Measurements from ENCODE around the gene CACNB2. TPM values are rescaled to one million over a fixed set of nuclear protein-coding genes. Genes with fewer than 3 reads are reported as not detected.

Gene CACNB2
- total RNA-seq, 2 donors from 2014 or later: 5.5 to 17.4 TPM

GRCh38 chr10:18159557-18159956 lies 19.3 kb downstream of the CACNB2 start:
- H3K36me3 ChIP-seq: no peaks in the 10 kb centered on the region
- no peaks in the 10 kb centered on the region for H3K27me3 ChIP-seq (replicated peaks; ENCODE audit: insufficient read depth)
- TF ChIP-seq POLR2AphosphoS5 (IDR thresholded peaks at IDR 0.05) (no peak), POLR2A (IDR thresholded peaks at IDR 0.05) (no peak)
- TF ChIP-seq, protein P1, sequence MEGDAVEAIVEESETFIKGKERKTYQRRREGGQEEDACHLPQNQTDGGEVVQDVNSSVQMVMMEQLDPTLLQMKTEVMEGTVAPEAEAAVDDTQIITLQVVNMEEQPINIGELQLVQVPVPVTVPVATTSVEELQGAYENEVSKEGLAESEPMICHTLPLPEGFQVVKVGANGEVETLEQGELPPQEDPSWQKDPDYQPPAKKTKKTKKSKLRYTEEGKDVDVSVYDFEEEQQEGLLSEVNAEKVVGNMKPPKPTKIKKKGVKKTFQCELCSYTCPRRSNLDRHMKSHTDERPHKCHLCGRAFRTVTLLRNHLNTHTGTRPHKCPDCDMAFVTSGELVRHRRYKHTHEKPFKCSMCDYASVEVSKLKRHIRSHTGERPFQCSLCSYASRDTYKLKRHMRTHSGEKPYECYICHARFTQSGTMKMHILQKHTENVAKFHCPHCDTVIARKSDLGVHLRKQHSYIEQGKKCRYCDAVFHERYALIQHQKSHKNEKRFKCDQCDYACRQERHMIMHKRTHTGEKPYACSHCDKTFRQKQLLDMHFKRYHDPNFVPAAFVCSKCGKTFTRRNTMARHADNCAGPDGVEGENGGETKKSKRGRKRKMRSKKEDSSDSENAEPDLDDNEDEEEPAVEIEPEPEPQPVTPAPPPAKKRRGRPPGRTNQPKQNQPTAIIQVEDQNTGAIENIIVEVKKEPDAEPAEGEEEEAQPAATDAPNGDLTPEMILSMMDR (IDR thresholded peaks at IDR 0.05): no peak
- DNase-seq (ENCODE audit: low spot score): no peak
- no peak overlapping the region for H3K27ac ChIP-seq
- intact Hi-C loops (cut with DNase I): no loop called here
- 56% methylated on average over 5 of the region's 5 CpGs for WGBS
- H3K4me1 ChIP-seq (replicated peaks): no peaks in the 10 kb centered on the region
- no peaks in the 10 kb centered on the region for H3K9me3 ChIP-seq
- H3K4me3 ChIP-seq: no peak overlapping the region

- Histone ChIP-seq H3K4me3 (no peak overlapping the region), H3K27me3 (replicated peaks; ENCODE audit: insufficient read depth) (no peaks in the 10 kb centered on the region), H3K4me1 (replicated peaks) (no peaks in the 10 kb centered on the region), H3K36me3 (no peaks in the 10 kb centered on the region), H3K9me3 (no peaks in the 10 kb centered on the region), H3K27ac (no peak overlapping the region)
- intact Hi-C loops (cut with DNase I): no loop called here
- WGBS: 92% methylated on average over 7 of the region's 7 CpGs
- TF ChIP-seq POLR2AphosphoS5 (IDR thresholded peaks at IDR 0.05) (no peak), POLR2A (IDR thresholded peaks at IDR 0.05) (no peak)
- TF ChIP-seq, protein P1 (IDR thresholded peaks at IDR 0.05): no peak
- DNase-seq (ENCODE audit: low spot score): no peak
These were observed 21.9 kb downstream of the CACNB2 start for GRCh38 chr10:18162021-18162627.

GRCh38 chr10:18164093-18164492 lies 23.9 kb downstream of the CACNB2 start:
- WGBS: 39% methylated on average over 4 of the region's 4 CpGs
- DNase-seq (ENCODE audit: low spot score): no peak
- TF ChIP-seq POLR2AphosphoS5 (IDR thresholded peaks at IDR 0.05) (no peak), POLR2A (IDR thresholded peaks at IDR 0.05) (no peak)
- TF ChIP-seq, protein P1 (IDR thresholded peaks at IDR 0.05): no peak
- no peaks in the 10 kb centered on the region for H3K27me3 ChIP-seq (replicated peaks; ENCODE audit: insufficient read depth)
- no peaks in the 10 kb centered on the region for H3K36me3 ChIP-seq
- intact Hi-C loops (cut with DNase I): no loop called here
- H3K4me3 ChIP-seq: no peak overlapping the region
- H3K27ac ChIP-seq: no peak overlapping the region
- no peaks in the 10 kb centered on the region for H3K9me3 ChIP-seq
- H3K4me1 ChIP-seq (replicated peaks): no peaks in the 10 kb centered on the region

- no peaks in the 10 kb centered on the region for H3K9me3 ChIP-seq
- H3K27me3 ChIP-seq (replicated peaks; ENCODE audit: insufficient read depth): no peaks in the 10 kb centered on the region
- no peaks in the 10 kb centered on the region for H3K4me1 ChIP-seq (replicated peaks)
- TF ChIP-seq, protein P1 (IDR thresholded peaks at IDR 0.05): no peak
- no peak for TF ChIP-seq POLR2AphosphoS5 (IDR thresholded peaks at IDR 0.05)
- TF ChIP-seq POLR2A (IDR thresholded peaks at IDR 0.05): no peak
- intact Hi-C loops (cut with DNase I): no loop called here
- no peaks in the 10 kb centered on the region for H3K36me3 ChIP-seq
- 75% methylated on average over 11 of the region's 11 CpGs for WGBS
- no peak for DNase-seq (ENCODE audit: low spot score)
- H3K27ac ChIP-seq: no peak overlapping the region
- no peak overlapping the region for H3K4me3 ChIP-seq
These were observed 24.6 kb downstream of the CACNB2 start for GRCh38 chr10:18164748-18165361.

All from prostate gland (tissue), 2 donors.